22Rv1 (cell line): ENCODE measurements around the gene WDR87.

Experiments used
- H3K27ac ChIP-seq: fragments of 450-650 bp; 2 replicates; pipeline ENCODE4 v1.5.1; 2017
- ZFX ChIP-seq: fragments of 450-650 bp; IDR thresholded peaks from 2 replicates; pipeline ENCODE4 v1.6.1; 2017; ENCODE audit warnings: antibody characterized with exemption, borderline replicate concordance
- TF ChIP-seq, protein P1 (sequence below): fragments of 450-650 bp; IDR thresholded peaks from 2 replicates; pipeline ENCODE4 v1.5.1; 2017; ENCODE audit warnings: mild to moderate bottlenecking

Gene WDR87

DNA sequence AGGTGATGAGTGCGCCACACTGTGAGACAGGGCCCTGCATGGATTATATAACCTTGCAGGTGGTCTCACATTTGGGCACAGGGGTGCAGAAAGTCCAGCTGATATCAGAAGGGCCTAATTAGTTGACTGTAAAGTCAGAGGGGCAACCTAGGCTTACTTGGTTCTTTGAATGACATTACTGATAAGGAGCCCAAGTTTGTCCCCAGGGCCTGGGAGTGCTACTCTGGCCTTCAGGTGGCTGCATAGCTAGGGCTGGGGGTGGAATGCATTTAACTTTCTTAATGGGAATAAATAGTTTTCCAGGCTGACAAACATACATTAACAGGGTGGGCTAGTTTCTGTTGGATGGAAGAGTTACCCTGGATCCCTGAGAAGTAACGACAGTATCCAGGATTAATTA is 3.3 kb downstream of the WDR87 start:
- TF ChIP-seq, protein P1, sequence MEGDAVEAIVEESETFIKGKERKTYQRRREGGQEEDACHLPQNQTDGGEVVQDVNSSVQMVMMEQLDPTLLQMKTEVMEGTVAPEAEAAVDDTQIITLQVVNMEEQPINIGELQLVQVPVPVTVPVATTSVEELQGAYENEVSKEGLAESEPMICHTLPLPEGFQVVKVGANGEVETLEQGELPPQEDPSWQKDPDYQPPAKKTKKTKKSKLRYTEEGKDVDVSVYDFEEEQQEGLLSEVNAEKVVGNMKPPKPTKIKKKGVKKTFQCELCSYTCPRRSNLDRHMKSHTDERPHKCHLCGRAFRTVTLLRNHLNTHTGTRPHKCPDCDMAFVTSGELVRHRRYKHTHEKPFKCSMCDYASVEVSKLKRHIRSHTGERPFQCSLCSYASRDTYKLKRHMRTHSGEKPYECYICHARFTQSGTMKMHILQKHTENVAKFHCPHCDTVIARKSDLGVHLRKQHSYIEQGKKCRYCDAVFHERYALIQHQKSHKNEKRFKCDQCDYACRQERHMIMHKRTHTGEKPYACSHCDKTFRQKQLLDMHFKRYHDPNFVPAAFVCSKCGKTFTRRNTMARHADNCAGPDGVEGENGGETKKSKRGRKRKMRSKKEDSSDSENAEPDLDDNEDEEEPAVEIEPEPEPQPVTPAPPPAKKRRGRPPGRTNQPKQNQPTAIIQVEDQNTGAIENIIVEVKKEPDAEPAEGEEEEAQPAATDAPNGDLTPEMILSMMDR, result no peak
- TF ChIP-seq ZFX, result no peak
- no peak overlapping the region for H3K27ac ChIP-seq

DNA sequence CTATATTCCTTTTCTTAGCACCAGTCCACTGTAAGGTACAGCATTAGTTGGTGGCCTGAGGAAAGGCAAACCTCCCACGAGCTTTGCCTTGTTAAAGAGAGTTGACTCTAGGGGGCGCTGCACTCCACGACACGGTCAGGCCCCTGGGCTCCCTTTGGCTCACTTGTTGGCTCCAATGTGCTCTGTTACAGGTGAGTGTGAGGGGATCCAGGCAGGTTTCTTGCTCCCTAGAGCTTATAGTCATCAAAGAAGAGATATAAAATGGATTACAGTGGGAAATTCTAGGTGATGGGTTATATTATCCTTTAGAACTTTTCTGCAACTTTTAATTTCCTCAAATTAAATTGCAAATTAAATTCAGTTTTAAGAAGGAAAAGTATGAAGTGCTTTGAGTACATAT is 3.7 kb downstream of the WDR87 start:
- TF ChIP-seq, protein P1, result peak; percentile 90
- no peak for TF ChIP-seq ZFX
- no peak overlapping the region for H3K27ac ChIP-seq

DNA sequence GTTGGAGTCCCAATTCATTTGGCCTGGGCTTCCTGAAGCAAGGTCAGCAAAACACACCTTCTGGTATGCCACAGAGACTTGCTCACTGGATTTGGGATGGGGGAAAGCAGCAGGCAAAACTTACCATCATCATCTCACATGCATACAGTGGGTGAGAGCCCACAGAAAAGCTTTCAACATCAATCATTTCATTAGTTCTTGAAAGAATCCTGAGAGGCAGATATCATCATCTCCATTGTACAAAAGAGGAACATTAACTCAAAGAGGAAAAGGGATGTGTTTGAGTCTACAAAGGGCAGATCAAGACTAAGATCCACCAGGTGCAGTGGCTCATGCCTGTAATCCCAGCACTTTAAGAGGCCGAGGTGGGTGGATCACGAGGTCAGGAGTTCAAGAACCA is 6.4 kb downstream of the WDR87 start:
- no peak overlapping the region for H3K27ac ChIP-seq
- no peak for TF ChIP-seq ZFX
- TF ChIP-seq, protein P1, result no peak

DNA sequence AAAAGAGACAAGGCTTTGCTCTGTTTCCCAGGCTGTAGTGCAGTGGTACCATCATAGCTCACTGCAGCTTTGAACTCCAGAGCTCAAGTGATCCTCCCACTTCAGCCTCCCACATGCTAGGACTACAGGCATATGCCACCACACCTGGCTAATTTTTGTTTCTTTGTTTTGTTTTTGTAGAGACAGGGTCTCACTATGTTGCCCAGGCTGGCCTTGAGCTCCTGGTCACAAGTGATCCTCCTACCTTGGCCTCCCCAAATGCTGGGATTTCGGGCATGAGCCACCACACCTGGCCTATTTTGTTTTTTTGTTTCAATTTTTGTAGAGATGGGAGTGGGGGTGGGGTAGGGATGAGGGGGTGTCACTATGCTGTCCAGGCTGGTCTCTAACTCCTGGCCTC is 6.9 kb downstream of the WDR87 start:
- H3K27ac ChIP-seq, result no peak overlapping the region
- TF ChIP-seq, protein P1, result no peak
- TF ChIP-seq ZFX, result no peak

DNA sequence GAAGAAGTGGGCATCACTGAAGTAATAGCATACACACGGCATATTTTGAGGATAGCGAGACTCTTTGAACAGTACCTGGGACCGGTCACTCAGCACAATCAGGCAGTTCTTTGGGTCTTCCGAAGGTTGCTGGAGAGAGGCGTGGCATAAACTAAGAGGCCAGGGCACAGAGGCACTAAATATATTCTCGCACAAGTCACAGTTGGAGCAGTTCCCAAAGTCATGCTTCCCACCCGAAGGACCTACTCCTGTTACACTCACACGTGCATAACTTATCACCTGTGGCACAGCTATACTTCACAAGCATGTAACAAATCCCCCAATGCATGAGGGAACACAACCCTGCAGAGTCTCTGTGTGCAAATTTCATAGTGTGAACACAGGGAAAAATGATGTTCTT is 10.2 kb downstream of the WDR87 start:
- TF ChIP-seq, protein P1, result no peak
- TF ChIP-seq ZFX, result no peak
- H3K27ac ChIP-seq, result no peak overlapping the region

DNA sequence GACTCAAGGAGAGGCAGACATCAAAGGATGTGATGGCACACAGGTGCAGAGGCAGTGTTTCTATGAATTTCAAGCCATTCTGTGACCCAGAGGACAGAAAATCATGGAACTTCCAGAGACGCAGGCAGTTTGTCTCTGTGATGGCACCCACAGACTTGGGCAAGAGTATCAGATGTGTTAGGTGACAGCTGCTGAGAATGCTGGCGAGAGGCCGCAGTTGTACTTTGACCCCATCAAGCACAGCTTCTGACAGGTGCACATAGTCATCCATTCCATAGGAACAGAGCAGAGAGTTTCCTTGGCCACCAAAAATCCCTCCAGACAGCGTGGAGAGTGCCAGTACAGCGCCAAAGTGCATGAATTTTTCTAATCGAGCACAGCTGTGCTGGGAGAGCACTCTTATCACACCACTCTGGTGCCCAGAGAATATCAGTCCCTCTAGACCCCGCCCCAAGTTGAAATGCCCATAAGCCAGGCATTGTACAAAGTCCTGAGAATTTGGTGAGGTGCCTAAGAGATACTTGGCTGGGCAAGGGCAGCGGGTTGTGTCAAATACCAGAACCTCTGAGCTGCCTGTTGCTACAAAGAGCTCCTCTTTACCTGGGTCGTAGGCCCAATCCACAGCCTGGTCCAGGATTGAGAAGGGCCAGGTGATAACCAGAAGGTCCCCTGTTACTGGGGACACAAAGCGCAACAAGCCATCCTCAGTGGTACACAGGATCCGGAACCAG is 12.4 kb downstream of the WDR87 start:
- TF ChIP-seq, protein P1, result no peak
- TF ChIP-seq ZFX, result no peak
- H3K27ac ChIP-seq, result no peak overlapping the region

DNA sequence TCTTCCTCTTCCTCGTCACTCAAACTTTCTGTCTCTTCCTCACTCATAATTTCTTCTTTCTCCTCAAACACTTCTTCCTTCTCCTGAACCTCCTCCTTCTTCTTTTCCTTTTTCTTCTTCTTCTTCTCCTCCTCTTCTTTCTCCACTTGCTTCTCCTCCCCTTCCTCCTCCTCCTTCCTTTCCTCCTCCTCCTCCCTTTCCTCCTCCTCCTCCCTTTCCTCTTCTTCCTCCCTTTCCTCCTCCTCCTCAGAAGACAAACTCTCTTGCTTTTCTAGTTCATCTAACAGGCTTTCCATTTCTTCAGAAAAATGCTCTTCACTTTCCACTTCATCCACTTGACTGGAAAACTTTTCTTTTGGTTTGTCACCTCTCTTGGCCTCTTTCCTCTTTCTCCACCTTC is 19.8 kb downstream of the WDR87 start:
- no peak for TF ChIP-seq ZFX
- TF ChIP-seq, protein P1, result no peak
- H3K27ac ChIP-seq, result no peak overlapping the region
